Inflammatory macrophage (primary cell): ENCODE results near the gene FNDC11.

Source experiments
- DNase-seq, 2 donors: peaks; one replicate each; pipeline ENCODE4 v3.0.0-alpha.2; 2020 to 2022

Gene FNDC11

GRCh38 chr20:63582382-63583063, 28.6 kb downstream of the FNDC11 start:
- no peak for DNase-seq

GRCh38 chr20:63585616-63586565, 31.9 kb downstream of the FNDC11 start:
- DNase-seq, result no peak

- DNase-seq, result no peak
These were observed 32.8 kb downstream of the FNDC11 start for GRCh38 chr20:63586797-63587196.

GRCh38 chr20:63587256-63587655, 33.3 kb downstream of the FNDC11 start:
- no peak for DNase-seq

GRCh38 chr20:63587776-63588591, 34.0 kb downstream of the FNDC11 start:
- peak; percentile 63 to 81 for DNase-seq

DNA sequence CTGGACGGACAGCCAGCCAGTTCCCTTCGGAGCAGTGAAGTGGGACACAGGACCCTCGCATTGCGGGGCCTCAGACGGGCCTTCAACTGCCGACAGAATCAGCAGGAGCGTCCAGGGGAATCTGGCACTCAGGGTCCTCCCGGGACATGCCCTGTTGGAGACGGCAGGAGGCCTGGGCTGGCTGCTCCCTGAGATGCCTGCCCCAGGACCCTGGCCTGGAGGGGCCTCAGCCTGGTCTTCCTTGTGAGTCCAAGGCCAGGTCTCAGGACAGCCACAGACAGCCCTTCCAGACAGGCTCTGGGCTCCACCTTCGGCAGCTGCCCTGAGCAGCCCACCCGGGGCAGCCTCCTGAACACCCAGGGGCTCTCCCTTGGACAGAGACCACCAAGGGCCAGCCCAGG, 34.7 kb downstream of the FNDC11 start:
- no peak for DNase-seq

GRCh38 chr20:63589261-63590217, 35.6 kb downstream of the FNDC11 start:
- DNase-seq, result no peak

GRCh38 chr20:63590218-63591146, 36.5 kb downstream of the FNDC11 start:
- DNase-seq, result no peak

- no peak for DNase-seq
These were observed 37.2 kb downstream of the FNDC11 start for GRCh38 chr20:63591147-63591533.

GRCh38 chr20:63591786-63592355, 37.9 kb downstream of the FNDC11 start:
- no peak for DNase-seq

GRCh38 chr20:63592661-63593060, 38.7 kb downstream of the FNDC11 start:
- DNase-seq, result no peak

GRCh38 chr20:63594043-63594561, 40.1 kb downstream of the FNDC11 start:
- DNase-seq, result no peak

- no peak for DNase-seq
These were observed 41.6 kb downstream of the FNDC11 start for GRCh38 chr20:63595416-63596127.

DNA sequence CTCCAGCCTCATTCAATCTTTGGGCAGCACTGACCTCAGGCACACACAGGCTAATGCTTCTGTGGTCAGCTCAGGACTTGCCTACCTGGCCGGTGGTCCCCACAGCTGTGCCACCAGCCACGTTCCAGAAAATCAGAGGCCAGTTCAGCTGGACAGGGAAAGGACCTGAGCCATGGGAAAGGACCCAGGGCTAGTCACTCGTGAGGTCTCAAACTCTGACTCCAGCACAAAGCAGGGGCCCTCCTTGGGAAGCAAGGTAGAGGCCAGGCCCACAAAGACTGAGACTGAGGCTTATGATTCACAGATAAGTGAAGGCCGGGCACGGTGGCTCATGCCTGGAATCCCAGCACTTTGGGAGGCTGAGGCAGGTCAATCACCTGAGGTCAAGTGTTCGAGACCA, 42.5 kb downstream of the FNDC11 start:
- no peak for DNase-seq

DNA sequence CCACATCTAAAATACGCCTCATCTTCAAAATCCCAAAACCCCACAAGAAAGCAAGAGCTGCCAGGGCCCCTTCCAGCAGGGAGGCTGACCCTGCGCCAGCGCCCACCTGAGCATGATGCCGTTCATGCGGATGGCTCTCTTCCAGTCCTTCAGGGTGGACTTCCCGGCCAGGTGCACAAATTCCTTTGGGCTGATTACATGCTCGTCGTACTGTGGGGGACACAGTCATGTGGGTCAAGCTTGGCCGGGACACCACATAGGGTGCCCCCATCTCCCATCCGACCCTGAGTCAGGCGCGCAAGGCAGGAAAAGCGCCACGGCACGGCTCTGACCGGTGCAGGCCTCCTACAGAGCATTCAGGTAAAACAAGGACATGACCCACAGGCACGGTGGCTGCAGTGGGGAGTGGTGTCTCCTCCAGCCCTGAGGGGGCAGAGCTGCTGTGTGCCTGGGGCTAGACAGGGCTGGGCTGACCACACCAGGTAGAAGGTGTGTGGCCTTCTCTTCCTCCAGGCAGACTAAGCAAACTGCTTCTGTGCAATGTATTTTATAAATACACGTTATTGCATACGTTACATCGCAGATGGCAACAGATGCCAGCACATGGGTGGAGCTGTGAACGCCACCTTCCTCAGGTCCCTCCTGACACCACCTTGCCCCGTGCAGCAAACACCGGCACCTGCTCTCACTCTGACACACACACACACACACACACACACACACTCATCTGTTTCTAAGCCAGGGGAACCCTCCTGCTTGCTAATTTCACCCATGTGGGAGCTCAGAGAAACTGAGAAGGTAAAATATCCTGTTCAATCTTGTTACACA, 43.9 kb downstream of the FNDC11 start:
- no peak for DNase-seq

DNA sequence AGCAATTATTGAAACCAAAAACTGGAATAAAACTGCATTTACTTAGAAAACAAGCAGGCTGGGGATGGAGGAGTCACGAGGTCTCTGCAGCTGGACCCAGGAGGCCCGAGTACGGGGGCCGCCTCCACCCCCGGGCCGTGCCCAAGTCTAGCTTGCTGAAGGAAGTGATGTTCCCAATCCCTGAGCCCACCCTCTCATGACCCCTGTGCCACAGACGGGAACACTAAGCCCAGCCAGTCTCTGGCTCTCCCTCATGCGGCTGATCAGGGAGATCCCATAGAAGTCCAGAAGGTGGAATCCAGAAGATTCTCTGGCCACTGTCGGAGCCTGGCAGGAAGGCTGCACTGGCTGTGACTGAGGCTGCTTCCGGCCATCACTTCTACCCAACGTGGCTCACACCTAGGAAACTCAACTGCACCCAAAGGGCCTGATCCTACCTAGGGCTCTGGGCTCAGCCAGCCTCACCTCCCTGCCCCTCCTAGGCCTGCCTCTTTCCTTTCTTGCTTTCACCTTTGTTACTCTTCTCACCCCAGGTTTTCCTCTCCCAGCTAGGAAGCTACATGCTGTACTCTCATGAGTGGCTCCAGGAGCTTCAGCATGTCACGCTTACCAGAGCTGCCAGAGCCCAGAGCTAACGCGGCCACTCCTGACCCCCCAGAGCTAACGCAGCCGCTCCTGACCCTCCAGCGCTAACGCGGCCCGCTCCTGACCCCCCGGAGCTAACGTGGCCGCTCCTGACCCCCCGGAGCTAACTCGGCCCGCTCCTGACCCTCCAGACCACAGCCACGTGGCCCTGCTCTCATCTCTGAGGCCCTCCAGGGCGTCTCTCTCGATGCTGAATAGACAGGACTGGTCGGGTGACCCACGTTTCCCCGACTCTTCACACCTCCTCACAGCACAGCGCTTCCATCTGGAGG, 44.8 kb downstream of the FNDC11 start:
- DNase-seq, result no peak

- no peak for DNase-seq
These were observed 45.6 kb downstream of the FNDC11 start for GRCh38 chr20:63599396-63600050.
